Stimulated activated CD8-positive, alpha-beta memory T cell treated with anti-CD3 and anti-CD28 coated beads, Interleukin-12 subunit alpha, Interleukin-12 subunit beta, amount 100 ng/mL, for 1 hour (primary cell): Measurements from ENCODE around the gene GRM2.

ENCODE experiments used
- DNase-seq: peaks from one replicate; pipeline ENCODE4 v3.0.0-alpha.2; 2020; ENCODE audit warnings: low read depth

The GRM2 gene

DNA sequence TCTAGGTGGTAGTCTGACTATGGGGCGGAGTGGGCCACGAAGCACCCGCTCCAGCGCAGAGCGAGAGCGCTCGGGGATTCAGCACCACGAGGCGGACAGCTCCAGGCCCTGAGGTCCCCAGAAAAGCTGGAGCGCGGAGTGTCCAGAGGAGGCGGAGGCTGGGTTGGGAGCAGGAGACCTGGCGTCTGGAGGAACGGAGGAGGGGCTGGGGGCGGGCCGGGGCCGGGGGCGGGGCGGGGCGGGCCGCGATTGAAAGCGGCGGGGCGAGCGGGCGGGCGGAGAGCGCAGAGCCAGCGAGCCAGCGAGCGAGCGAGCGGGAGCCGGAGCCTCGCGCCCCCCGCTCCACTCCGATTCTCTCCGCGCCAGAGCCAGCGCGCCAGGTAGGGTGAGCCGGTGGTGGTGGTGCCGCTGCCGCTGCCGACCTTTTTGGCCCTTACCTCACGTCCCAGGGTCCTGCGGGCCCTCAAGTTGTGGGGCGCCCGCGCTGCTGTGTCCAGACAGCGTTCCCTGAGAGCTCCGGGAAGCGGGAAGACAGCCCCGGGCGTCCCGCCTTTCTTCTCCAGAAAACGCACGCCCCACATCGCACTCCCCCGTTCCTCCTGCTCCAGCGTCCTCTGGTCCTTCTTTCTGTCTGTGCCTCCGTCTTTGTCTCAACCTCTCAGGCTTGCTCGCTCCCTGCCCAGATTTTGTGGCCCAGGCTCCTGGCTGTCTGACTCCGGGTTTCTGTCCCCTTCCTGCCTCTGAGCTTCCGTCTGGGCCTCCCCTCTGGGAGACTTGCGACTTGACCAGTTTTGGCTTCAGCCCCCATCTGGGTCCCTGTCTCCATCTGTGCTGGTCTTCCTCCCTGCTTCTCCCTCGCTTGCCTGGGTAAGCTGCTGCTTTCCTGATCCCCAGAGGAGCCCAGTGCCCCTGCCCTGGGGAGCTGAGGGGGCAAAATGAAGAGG is at the start of gene GRM2:
Gene GRM2 (plus strand): TSS at position 281 of the 944 bp plus-strand sequence. CDS start 1,916 bp downstream, outside the sequence.
- no peak for DNase-seq

DNA sequence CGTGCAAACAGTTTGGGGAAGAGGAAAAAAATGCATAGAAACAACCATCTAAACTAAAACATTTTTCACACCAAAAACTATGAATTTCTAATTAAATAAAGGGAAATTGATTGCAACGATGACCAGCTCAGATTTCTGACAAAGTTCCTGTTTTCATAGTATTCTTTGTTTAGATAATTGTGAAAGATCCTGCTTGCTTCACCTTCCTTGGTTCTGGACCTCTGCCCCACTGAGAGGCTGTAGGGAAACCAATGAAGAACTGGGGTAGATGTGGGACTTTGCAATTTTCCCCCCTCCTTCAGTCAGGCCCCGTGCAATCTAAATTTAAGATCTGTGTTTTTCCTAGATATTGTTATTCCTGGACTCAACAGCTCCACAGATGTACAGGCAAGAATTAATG is 49.6 kb upstream of the GRM2 start:
- DNase-seq, result no peak

DNA sequence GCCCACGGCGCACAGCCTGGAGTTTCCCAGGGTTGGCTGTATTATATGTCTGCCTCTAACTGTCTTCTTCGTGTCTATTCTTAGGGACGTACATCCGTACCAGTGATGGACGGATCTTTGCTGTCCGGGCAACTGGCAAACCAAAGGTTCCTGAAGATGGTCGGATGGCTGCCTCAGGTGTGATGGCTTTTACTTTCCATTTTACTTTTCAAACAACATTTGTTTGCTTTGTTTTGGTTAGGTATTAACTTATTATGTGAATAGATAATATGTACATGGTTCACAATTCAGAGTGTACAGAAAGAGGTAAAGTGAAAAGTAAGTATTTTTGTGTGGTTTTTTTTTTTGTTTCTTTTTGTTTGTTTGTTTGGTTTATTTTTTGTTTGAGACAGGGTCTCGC is 46.9 kb upstream of the GRM2 start:
- DNase-seq, result no peak

DNA sequence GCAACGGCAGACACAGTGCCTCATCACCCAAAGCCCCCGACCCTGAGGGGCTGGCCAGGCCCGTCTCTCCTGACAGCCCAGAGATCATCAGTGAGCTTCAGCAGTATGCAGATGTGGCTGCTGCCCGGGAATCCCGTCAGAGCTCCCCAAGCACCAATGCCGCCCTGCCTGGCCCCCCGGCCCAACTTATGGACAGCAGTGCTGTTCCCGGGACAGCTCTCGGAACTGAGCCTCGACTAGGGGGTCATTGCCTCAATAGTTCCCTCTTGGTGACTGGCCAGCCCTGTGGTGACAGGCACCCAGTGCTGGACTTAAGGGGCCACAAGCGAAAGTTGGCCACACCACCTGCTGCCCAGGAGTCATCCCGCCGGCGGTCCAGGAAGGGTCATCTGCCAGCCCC is 44.4 kb upstream of the GRM2 start:
- DNase-seq, result no peak

DNA sequence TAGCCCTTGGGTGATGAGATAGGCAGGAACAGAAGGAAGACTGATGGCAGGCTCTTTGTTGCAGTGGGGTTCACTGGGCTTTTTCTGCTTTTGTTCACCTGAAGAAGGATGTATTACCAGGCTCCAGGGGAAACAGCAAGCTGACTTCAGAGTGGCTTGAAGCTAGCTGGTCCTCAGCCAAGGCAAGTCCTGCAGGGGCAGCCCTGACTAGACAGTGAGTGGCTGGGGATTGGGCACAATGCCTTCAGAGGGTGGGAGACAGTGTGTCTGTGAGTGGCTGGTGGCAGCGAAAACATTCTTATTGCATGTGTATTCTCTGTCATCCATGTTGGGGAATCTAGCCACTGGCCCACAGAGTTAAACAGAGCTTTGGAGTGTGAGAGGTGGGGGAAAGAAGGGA is 38.1 kb upstream of the GRM2 start:
- no peak for DNase-seq

DNA sequence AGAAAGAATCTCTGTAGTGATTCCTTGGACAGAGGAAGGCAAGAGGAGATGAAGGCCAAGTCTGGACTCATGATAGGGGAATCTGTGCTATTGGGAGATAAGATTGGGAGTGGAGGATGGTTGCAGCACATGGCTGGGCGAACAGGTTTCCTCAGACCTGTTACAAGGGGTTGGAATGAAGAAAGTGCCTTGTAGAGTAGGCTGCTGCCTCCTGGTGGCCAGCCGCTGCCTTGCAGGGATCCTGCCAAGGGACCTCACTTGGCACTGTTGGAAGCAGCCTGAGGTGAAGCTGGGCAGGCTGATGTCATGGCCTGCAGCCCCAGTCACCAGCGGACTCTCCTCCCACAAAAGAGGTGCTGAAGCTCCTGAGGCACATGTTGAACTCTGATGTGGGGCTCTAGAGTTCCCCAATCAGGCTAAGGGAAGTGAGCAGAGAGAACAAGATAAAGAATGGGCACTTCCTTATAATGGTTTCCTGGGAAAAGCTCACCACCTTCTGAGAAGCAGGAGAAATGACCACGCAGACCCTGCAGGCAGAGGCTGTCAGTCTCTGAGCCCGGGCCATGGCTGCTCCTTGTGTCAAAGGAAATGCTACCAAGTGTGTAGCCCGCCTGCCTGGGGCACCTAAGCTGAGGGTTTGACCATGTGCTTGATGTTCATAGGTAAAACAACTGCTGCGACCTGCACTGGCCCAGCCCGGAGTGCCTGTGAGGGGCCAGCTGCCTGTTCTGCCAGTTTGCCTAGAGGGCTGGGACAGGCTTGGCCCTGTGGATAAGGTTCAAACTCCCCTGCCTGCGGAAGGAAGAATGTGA is 37.4 kb upstream of the GRM2 start:
- peak; percentile 66 for DNase-seq

DNA sequence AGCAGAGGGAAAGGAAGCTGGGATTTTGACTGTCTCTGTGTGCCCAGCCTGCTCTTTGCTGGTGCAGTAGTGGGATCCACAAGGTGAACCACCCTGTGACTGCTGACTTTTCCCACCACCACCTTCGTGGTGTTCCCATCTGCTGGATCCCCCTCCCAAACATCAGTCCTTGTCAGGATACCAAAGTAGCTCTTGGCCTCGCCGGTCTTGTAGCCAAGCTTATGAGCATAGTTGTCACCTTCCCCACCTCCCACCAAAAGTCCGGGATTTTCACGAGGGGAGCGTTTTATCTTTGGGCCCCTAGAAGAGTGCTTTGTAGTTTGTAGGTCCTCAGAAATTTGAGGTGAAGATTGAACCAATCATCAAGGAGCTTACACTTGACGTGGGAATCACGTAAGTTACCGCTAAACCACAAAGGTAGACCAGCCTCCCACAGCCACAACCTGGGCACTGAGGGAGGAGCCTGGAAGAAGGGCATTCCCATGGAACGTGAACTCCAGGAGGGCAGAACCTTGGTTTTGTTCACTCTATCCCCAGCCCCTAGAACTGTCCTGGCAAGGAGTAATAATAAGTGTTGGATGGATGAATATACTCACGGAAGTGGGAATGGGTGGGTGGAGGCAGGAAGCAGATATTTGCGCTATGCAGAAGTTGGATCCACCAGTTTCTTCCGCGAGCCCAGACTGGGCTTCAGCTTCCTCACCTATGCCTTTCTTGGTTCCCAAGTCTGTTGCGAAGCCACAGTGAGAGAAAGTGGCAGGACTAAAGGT is 36.6 kb upstream of the GRM2 start:
- DNase-seq, result no peak

DNA sequence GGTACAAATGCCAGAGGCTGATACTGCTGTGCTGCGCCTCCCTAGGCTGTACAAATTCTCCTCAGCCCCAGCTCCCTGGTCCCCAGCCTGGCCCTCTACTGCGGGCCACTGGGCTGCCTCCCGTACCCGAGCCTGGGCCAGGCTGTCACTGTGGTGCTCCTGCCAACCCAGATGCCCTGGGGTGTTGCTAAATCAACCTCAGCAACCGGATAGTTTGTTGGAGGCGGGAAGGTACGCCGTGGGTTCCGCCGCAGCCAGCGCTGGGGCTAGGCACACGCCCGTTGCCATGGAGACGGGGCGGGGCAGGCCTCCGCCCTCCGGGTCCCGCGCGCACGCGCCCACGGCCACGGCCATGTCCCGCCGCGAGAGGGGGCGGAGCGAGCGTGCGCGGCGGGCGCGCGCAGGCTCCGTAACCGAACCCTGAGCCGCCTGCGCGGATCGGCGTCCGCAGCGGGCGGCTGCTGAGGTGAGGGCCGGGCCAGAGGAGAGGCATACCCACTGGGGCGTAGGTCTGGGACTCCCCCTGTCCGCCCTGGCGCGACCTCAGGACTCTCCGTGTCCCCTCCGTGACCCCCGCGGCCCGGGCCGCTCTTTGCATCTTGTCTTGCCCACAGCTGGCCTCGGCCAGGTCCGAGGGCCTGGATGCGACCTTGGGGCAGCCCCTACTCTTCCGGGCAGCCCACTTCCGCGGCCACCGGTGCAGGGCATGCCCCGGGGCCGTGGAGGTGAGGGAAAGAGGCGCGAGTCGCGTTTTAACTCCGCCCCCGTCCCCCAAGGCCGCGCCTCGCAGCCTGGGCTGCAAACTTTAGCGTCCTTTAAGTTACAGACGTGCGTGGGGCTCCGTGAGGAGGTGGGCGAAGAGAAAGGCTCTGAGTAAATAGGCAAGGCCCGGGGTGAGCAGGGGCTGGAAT is 35.8 kb upstream of the GRM2 start, which contains the start of gene TEX264:
Gene TEX264 (plus strand): TSS at position 430 of the 911 bp plus-strand sequence. CDS start 3,053 bp downstream, outside the sequence.
- peak; percentile 88 for DNase-seq

DNA sequence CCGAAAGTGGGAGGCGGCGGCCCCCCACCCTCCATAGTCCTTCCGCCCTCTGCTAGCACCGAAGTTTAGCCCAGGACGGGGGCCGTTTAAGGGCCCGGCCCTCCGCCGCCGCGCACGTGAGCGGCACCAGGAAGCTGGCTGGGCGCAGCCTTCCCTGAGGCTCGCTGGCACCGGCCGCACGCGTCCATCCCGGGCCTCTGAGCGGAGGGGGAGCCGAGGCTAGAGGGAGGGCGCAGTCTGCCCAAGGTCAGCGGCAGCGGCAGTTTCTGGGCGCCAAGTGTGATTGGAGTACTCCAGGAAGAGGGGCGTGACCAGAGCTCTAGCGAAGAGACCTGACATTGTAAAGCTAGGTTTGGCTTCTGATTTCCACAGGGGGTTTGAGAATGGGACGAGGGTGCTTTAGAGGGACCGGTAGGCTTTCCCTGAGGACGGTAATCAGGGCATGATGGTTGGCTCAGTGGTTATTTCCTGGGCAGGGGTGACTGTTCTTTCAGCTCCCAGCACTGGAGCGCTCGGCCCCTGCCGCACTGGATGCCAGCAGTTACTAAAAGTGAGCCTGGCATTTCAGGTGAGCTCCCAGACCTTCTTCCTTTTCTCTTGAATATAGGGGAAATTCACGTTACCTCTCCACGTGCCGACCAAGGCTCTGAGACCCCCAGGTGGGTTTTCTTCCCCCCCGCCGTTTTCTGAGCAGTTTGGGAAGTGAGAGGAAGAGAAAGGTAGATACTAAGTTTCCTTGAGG is 35.0 kb upstream of the GRM2 start:
- DNase-seq, result no peak

DNA sequence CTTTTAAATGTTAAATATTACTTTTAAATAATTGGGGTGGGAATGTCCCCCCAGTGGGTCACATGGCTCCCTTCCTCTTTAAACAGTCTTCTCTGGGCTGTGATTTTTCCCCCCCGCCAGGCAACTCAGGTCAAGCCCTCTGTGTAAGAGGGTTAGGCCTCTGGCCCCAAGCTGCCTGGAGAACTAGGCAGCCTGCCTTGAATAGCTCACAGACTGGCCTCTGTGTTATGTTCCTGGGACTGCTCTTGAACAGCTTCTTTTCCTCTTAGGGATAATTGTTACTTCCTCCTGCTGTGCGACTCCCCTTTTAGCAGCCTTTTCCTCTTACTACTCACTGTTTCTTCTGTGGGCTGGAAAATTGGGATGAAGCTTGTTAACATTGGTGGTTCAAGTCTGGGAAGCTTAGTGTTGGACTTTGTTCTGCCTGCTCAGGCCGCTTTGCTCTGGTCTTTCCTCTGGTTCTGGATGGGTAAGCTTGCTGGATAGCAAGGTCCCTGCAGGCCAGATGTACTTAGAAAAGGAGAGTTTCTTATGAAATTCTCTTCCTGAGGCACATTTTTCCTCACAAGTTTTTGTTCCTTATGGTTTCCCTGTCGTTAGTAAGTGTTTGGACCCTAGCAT is 33.6 kb upstream of the GRM2 start:
- no peak for DNase-seq

DNA sequence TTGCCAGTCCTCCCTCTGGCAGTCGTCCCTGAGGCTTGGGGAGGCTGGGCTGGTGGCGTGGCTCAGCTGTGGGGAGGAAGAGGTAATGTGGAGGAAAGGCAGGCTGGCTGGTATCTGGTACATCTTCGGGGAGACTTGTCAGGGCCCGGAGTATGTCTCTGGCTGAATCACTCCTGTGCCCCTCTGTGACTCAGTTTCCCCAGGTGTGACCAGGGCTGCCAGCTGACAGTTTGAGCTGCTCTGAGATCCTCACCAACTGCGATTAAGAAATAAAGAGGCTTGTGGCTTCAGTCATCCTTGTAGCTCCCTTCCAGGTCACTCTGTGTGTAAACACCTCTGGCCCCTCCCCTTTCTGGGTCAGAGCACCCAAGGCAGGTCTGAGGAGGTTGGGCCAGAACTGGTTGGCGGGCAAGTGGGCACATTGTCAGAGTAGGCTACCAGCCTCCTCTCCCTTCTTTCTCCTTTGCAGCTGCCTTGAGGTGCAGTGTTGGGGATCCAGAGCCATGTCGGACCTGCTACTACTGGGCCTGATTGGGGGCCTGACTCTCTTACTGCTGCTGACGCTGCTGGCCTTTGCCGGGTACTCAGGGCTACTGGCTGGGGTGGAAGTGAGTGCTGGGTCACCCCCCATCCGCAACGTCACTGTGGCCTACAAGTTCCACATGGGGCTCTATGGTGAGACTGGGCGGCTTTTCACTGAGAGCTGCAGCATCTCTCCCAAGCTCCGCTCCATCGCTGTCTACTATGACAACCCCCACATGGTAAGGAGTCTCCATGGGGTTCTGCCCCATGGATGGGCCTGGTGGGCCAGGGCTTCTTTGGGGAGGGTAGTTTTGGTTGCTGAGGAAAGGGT is 32.8 kb upstream of the GRM2 start:
- no peak for DNase-seq

DNA sequence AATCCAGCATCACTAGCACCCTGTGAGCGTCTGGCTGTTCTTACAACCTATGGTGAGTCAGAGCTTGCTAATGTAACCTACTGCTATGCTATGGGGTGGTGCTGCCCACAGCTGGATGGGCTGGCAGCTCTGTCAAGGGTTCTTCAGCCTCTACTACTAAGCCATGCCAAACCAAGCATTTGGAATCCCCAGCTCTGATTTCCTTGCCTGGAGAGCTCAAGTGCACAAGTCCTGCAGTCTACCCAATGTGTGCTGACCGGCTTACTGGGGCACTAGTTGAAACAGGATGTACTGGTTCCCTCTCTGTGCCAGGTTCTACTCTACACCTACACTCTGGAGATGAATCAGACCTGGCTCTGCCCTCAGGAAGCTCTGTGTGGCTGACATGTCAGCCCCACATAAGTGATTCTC is 31.7 kb upstream of the GRM2 start:
- no peak for DNase-seq

DNA sequence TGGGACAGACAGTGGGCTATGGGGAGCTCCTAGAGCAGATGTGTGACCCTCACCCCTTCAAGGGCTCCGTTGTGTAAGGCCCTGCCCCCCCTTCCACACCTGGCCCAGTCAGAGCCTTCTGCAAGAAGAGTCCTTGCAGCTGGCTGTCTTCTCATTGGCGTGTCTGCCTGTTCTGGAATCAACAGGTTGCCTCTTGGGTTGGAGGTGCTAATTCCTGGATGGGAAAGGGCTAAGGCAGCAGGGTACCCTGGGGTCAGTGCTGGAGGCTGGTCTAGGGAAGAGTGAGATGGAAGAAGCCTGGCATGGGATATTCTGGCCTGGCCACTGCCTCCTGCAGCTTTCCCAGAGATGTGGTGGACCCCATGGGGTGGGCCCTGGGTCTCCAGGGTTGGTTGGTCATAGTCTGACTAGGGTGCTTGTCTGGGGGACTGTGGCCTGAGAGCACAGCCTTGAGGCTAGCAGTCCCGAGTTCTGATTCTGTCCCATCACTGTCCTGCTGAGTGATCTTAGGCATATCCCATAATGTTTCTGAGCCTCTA is 30.7 kb upstream of the GRM2 start:
- DNase-seq, result no peak

DNA sequence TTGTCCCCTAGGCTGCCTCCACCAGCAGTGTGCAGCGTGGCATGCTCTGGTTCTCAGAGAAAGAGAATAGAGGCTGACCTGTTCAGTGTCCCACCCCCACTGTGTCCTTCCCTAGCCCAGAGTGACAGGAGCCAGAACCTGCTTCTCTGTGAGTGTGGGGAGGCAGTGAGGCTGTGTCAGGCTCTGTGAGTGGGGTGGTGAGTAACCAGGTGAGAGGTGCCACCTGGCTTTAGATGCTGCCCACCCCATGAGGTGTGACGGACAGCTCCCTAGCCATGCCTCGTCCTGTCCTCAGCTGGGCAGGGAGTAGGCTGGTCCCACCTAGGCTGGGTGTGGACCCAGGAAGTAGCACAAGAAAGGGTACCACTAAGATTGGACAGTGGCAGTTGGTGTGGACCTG is 29.5 kb upstream of the GRM2 start:
- DNase-seq, result no peak

DNA sequence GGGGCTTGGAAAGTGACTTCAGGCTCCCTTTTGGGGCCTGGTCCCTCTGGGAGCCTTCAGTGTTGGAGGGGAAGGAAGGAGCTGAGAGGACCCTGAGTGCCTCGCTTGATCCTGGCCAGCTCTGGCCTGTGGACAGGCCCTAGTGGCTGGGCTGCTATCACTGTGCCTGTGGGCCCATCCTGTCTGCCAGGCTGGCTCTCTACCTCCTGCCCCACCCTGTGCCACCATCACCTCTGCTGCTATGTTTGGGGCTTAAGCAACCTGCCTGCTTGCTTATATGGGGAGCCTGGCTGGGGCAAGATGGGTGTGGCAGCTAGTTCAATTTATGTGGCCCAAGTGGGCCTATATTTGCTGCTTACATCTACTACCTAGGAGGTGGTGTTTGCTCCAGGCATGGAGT is 28.7 kb upstream of the GRM2 start:
- no peak for DNase-seq

DNA sequence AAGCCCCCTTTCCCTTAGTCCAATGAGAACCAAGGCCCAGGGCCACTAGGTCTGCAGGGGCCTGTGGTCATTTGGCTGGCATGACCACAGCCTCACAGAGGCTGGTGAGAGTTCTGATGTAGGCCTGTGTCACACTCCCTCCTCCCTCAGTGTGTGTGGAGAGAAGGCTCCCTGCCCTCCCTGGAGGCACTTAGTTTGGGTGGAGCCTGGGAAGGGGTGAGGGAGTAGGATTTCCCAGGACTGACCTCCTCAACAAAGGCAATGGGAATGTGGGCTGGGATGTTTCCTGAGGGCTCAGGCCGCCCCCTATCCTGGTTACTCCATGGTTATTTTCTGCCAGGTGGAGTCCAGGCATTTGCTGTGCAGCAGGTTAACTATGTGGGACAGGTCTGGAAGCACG is 28.2 kb upstream of the GRM2 start:
- DNase-seq, result no peak

DNA sequence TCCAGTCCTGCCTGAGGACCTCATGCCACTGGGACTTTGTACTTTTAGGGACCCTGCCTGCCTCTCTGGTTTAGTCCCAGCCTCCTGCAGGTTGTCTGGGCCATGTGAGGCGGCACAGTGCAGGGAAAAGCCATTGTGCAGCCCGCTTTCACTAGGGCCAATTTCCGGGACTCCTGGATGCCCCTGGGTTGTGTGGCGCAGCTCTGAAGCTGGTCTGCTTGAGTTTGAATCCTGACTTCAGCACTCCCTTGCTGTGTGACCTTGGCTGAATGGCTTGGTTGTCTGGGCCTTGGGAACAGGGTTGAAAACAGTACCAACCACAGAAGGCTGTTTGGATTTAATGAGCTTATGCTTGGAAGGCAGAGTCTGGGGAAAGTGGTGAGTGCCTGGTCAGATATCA is 27.6 kb upstream of the GRM2 start:
- no peak for DNase-seq

DNA sequence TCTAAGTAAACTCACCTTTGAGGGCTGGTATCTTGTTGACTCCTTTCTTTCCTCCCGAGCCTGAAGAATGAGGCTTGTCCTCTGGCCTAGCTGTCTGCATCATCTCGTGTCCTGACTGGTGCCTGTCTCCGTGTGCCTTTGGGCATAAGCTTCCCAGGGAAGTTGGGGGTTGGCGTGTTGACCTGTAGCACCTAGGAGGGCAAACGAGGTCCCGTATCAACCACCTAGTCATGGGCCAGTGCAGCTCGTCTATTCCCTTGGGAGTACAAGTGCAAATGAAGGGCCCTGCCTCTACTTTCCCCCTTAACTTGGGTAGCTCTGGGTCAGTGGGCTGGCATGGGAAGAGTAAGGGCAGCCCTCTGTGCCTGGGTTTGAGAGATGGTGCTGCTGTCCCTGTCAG is 27.1 kb upstream of the GRM2 start:
- DNase-seq, result no peak

DNA sequence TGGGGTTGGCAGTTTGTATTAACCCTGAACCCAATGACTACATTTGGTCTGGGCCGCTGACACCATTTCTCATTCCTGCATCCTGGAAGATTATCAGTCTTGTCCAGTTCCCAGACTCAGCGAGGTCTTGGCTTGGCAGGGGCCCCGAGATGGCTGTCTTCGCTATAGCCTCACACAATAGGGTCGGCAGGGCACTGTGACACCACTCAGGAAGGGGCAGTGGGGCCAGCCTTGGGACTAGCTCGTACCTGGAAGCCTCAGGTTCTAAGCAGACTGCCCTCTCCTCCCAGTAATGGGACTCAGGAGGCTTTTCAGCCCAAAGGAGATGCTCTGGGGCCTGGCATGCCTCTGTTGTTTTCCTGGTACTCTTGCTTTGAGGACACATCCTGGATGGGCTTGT is 26.7 kb upstream of the GRM2 start:
- DNase-seq, result no peak
